ENCODE data around the gene FIGNL1. TPM values are rescaled to one million over a fixed set of nuclear protein-coding genes. Genes with fewer than 3 reads are reported as not detected.

Gene FIGNL1
- total RNA-seq, 1 donor from 2014 or later = 4.1 TPM

- intact Hi-C loops (cut with micrococcal nuclease) = no loop called here
- no peak overlapping the region for H3K27ac ChIP-seq (replicated peaks)
- H3K9me3 ChIP-seq (replicated peaks) = no peaks in the 10 kb centered on the region
- H3K4me3 ChIP-seq = no peak overlapping the region
- no peaks in the 10 kb centered on the region for H3K36me3 ChIP-seq
- no peak for TF ChIP-seq CTCF (IDR thresholded peaks at IDR 0.05; ENCODE audit: borderline replicate concordance)
- DNase-seq = no peak
- H3K4me1 ChIP-seq = no peaks in the 10 kb centered on the region
- H3K27me3 ChIP-seq (ENCODE audit: low read depth) = peaks cover 79% of the 10 kb centered on the region
These were observed 43.2 kb downstream of the FIGNL1 start for GRCh38 chr7:50406935-50407334.

DNA sequence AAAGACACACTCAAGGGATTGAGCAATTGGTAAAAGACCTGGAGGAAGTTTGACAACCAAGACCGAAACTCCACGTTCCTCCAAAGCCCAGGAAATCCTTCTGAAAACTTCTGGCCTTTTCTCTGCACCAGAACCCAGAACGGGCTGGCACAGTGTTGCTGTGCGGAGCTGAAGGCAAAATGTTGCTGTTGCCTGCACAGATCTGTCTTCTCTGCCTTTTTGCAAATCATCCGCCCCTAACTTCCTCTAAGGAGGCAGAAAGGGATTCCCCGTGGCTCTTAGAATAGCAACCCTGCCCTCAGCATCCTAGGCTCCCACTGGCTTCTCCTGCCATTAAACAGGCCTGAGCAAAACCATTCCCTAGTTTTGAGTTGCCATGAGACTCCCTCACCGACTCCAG is 44.9 kb downstream of the FIGNL1 start:
- no peaks in the 10 kb centered on the region for H3K36me3 ChIP-seq
- H3K4me3 ChIP-seq = no peak overlapping the region
- no peak for TF ChIP-seq CTCF (IDR thresholded peaks at IDR 0.05; ENCODE audit: borderline replicate concordance)
- no peak for DNase-seq
- no peaks in the 10 kb centered on the region for H3K4me1 ChIP-seq
- intact Hi-C loops (cut with micrococcal nuclease) = no loop called here
- no peaks in the 10 kb centered on the region for H3K9me3 ChIP-seq (replicated peaks)
- peaks cover 96% of the 10 kb centered on the region for H3K27me3 ChIP-seq (ENCODE audit: low read depth)
- H3K27ac ChIP-seq (replicated peaks) = no peak overlapping the region

DNA sequence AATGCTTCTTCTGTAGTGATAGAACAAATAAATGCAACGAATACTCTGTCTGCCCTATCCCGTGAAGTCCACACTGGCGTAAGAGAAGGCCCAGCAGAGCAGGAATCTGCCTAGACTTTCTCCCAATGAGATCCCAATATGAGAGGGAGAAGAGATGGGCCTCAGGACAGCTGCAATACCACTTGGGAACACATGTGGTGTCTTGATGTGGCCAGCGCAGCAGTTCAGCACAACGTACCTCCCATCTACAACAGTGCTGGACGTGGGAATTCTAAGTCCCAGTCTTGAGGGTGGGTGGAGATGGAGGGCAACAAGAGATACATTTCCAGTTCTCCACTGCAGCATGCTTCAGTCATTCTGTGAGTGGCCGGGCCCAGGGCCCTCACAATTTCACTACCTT is 45.8 kb downstream of the FIGNL1 start:
- DNase-seq = no peak
- H3K9me3 ChIP-seq (replicated peaks) = no peaks in the 10 kb centered on the region
- no peak overlapping the region for H3K27ac ChIP-seq (replicated peaks)
- H3K4me1 ChIP-seq = no peaks in the 10 kb centered on the region
- H3K27me3 ChIP-seq (ENCODE audit: low read depth) = peaks cover 97% of the 10 kb centered on the region
- no peak for TF ChIP-seq CTCF (IDR thresholded peaks at IDR 0.05; ENCODE audit: borderline replicate concordance)
- intact Hi-C loops (cut with micrococcal nuclease) = no loop called here
- H3K4me3 ChIP-seq = no peak overlapping the region
- no peaks in the 10 kb centered on the region for H3K36me3 ChIP-seq

- TF ChIP-seq CTCF (IDR thresholded peaks at IDR 0.05; ENCODE audit: borderline replicate concordance) = no peak
- no peak for DNase-seq
- no peaks in the 10 kb centered on the region for H3K36me3 ChIP-seq
- H3K4me3 ChIP-seq = no peak overlapping the region
- no peak overlapping the region for H3K27ac ChIP-seq (replicated peaks)
- peaks cover 94% of the 10 kb centered on the region for H3K27me3 ChIP-seq (ENCODE audit: low read depth)
- no peaks in the 10 kb centered on the region for H3K9me3 ChIP-seq (replicated peaks)
- H3K4me1 ChIP-seq = no peaks in the 10 kb centered on the region
- intact Hi-C loops (cut with micrococcal nuclease) = no loop called here
These were observed 50.0 kb downstream of the FIGNL1 start for GRCh38 chr7:50400114-50400513.

- no peak for DNase-seq
- no peaks in the 10 kb centered on the region for H3K9me3 ChIP-seq (replicated peaks)
- no peaks in the 10 kb centered on the region for H3K4me1 ChIP-seq
- intact Hi-C loops (cut with micrococcal nuclease) = no loop called here
- no peak for TF ChIP-seq CTCF (IDR thresholded peaks at IDR 0.05; ENCODE audit: borderline replicate concordance)
- H3K36me3 ChIP-seq = no peaks in the 10 kb centered on the region
- H3K4me3 ChIP-seq = no peak overlapping the region
- H3K27ac ChIP-seq (replicated peaks) = no peak overlapping the region
- peaks cover 90% of the 10 kb centered on the region for H3K27me3 ChIP-seq (ENCODE audit: low read depth)
These were observed 50.5 kb downstream of the FIGNL1 start for GRCh38 chr7:50399635-50400034.

DNA sequence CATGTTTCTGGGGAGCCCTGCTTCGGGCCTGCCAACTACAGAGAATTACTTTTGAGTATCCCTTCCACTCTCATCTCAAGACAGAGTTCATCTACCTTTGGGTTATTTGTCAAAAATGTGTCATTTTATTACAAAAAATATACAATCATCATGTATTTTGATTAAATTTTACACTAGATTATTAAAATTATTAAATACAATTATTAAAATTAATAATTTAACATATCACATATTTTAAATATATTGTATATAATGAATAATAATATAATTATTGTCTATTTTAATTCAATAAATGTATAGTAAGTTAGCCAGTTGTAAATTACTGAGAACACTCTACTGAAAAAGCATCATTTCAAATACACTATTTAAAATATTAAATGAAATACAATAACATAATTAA is 50.9 kb downstream of the FIGNL1 start:
- Histone ChIP-seq H3K27ac (replicated peaks) (no peak overlapping the region), H3K36me3 (no peaks in the 10 kb centered on the region), H3K4me1 (no peaks in the 10 kb centered on the region), H3K27me3 (ENCODE audit: low read depth) (peaks cover 89% of the 10 kb centered on the region), H3K9me3 (replicated peaks) (no peaks in the 10 kb centered on the region), H3K4me3 (no peak overlapping the region)
- no peak for TF ChIP-seq CTCF (IDR thresholded peaks at IDR 0.05; ENCODE audit: borderline replicate concordance)
- no peak for DNase-seq
- intact Hi-C loops (cut with micrococcal nuclease) = no loop called here

Data from left ventricle myocardium inferior (tissue), 1 donor.